GM18508 (cell line): ENCODE data around the gene ZIC1.

Experiments
- ATAC-seq: cut with Tn5 transposase; IDR thresholded peaks from one replicate; pipeline ENCODE4 v1.9.1; 2021; ENCODE audit warnings: moderate number of reproducible peaks; ENCODE audit not compliant: insufficient read depth, unreplicated experiment

Gene ZIC1

GRCh38 chr3:147379651-147380050 lies 29.5 kb upstream of the ZIC1 start:
- ATAC-seq, result no peak

- ATAC-seq, result no peak
These were observed 28.7 kb upstream of the ZIC1 start for GRCh38 chr3:147380387-147380951.

- no peak for ATAC-seq
These were observed 28.2 kb upstream of the ZIC1 start for GRCh38 chr3:147380977-147381376.

- ATAC-seq, result no peak
These were observed 27.6 kb upstream of the ZIC1 start for GRCh38 chr3:147381596-147381995.

GRCh38 chr3:147383617-147384016 lies 25.5 kb upstream of the ZIC1 start:
- ATAC-seq, result no peak

- no peak for ATAC-seq
These were observed 24.7 kb upstream of the ZIC1 start for GRCh38 chr3:147384210-147385058.

GRCh38 chr3:147385059-147386012 lies 23.8 kb upstream of the ZIC1 start:
- no peak for ATAC-seq

- no peak for ATAC-seq
These were observed 21.8 kb upstream of the ZIC1 start for GRCh38 chr3:147387291-147387884.

- no peak for ATAC-seq
These were observed 21.1 kb upstream of the ZIC1 start for GRCh38 chr3:147387885-147388699.

- ATAC-seq, result no peak
These were observed 20.2 kb upstream of the ZIC1 start for GRCh38 chr3:147388700-147389580.

GRCh38 chr3:147389717-147390116 lies 19.4 kb upstream of the ZIC1 start:
- no peak for ATAC-seq

- ATAC-seq, result no peak
These were observed 18.3 kb upstream of the ZIC1 start for GRCh38 chr3:147390589-147391569.

- ATAC-seq, result no peak
These were observed 17.2 kb upstream of the ZIC1 start for GRCh38 chr3:147391781-147392624.

GRCh38 chr3:147392625-147392946 lies 16.6 kb upstream of the ZIC1 start:
- ATAC-seq, result no peak

GRCh38 chr3:147393261-147393942 lies 15.8 kb upstream of the ZIC1 start:
- no peak for ATAC-seq
